HG02610 (cell line): Measurements from ENCODE around the gene FLII.

Experiments used
- ATAC-seq: cut with Tn5 transposase; IDR thresholded peaks from one replicate; pipeline ENCODE4 v1.9.1; 2021; ENCODE audit warnings: mild to moderate bottlenecking, moderate library complexity; ENCODE audit not compliant: unreplicated experiment

The FLII gene

GRCh38 chr17:18260332-18261145 lies 2.0 kb upstream of the FLII start, which contains the start of gene MIEF2:
TSS of gene MIEF2 (plus strand) at chr17:18260662. CDS start at chr17:18262721, 2,059 bp downstream.
- ATAC-seq = peak; percentile 85

DNA sequence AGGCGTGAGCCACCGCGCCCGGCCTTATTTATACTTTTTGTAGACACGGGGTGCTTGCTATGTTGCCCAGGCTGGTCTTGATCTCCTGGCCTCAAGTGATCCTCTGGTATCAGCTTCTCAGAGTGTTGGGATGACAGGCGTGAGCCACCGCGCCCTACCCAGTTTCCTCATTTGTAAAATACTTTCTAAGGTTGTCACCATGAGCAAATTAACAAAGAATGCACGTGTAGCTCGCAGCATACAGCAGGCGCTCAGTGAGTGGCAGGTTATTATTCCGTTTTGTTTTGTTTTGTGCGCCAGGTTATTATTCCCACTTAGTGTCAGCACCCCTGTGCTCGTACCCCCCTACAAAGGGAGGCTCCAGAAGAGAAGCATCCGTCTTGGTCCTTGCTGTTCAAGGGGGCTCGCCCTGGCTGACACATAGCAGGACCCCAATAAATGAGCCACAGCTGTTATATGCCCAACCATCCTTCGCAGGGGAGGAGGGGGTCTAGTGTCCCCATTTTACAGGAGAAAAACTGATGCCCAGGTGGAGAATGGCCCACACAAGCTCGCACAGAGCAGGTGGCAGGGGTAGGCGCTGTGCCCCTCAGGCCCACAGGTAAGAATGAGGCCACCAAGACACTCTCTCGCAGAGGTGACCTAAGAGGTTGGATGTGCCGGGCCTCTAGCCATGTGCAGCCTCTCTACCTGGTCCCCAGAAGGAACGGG lies 1.2 kb upstream of the FLII start:
- ATAC-seq = no peak

DNA sequence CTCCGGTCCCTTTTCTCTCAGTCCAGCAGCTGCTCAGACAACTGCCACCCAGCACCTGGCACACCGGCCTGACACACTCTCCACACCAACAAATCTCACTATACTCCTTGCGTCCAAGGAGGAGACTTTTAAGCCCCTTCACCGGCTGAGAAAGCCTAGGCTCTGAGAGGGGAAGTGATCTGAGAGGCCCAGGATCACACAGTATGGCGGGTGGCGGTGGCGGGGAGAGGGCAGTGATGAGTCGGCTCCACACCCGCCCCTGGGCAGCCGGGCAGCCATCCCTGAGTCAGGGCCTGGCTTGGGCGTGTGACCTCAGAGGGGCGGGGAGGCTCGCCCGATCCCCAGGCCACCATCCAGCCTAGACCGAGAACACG lies 569 bp downstream of the FLII start:
- ATAC-seq = peak; percentile 28

- no peak for ATAC-seq
Observed at GRCh38 chr17:18257268-18257981, 1.1 kb downstream of the FLII start.

- ATAC-seq = no peak
Observed at GRCh38 chr17:18256776-18257175, 1.8 kb downstream of the FLII start.

DNA sequence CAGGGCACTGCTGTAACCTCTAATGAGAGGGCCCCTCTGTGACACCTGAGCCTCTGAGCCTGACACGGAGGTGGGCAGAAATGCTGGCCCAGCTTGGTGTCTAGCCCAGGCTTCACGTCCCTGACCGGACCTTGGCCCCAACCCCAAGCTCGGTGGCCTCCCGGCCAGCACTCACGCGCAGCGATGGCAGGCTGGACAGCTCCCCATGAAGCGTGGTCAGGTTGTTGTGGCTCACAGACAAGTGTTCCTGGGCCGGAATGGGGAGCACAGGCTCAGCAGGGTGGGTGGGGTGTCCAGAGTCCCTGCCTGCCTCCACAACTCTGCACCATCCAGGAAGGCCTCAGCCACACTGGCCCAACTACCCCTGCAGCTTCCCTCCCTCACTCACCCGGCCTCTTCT lies 2.2 kb downstream of the FLII start:
- no peak for ATAC-seq

- no peak for ATAC-seq
Observed at GRCh38 chr17:18254888-18255649, 3.5 kb downstream of the FLII start.

GRCh38 chr17:18253947-18254821 lies 4.4 kb downstream of the FLII start:
- ATAC-seq = no peak

DNA sequence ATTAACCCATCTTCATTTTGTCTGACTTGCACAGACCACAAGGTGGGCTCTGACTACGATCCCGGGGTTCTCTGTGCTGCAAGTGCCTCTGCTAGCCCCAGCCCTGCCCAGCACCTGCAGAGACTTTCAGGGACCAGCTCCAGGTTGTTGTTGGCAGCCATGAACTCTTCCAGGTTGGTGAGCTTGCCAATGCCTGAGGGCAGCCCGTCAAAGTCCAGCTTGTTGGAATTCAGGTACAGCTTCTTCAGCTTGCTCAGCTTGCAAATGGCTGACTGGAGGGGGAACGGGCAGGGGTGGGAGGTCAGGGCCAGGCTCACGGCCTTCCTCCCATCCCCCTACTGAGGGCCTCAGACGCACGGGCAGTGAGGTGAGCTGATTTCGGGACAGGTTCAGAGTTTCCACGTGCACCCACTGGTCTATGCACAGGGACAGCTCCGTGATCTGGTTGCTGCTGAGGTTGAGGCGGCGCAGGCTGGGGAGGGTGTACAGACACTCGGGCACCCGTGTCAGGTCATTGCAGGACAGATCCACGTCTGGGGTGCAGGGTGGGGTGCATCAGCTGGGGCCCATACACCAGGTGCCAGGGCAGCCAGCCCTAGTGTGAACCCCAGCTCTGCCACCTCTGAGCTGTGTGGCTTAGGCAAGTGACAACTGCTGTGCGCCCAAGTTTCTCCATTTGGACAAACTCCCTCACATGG lies 5.2 kb downstream of the FLII start:
- no peak for ATAC-seq

DNA sequence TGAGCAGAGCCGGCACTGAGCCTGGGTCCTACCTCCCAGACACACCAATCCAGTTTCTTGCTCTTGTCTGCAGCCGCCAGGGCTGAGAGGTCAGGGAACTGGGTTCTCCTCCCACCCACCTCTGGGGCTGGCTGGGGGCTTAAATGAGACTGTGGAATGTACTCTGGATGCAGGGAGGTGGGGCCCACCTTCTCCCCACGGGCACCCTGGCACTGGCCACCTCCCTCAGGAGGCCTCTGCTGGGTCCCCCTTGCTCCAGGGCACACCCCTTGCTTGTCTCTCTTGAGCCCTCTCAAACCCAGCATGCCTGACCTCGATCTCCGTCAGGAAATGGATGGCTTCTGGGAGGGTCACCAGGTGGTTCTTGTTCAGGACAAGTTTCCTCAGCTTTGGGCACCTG lies 6.4 kb downstream of the FLII start:
- no peak for ATAC-seq

- ATAC-seq = no peak
Observed at GRCh38 chr17:18251204-18251603, 7.3 kb downstream of the FLII start.

DNA sequence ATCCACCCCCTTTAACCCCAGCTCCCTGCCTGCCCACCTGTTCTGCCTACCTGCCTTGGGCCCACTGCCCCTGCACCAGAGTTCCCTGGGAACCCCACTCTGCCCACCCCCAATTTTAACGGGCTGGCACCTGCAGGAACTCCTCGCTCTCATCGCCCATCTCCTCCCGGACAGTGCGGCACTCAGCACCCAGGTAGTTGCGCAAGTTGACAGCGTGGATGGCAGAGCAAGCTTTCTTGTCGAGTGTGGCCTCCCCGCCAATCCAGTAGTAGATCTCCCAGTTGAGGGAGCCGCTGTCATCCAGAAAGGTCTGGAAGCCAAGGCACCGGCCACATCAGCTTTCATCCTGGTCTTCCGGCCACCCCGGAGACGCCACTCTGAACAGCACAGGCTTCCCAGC lies 7.8 kb downstream of the FLII start:
- no peak for ATAC-seq

DNA sequence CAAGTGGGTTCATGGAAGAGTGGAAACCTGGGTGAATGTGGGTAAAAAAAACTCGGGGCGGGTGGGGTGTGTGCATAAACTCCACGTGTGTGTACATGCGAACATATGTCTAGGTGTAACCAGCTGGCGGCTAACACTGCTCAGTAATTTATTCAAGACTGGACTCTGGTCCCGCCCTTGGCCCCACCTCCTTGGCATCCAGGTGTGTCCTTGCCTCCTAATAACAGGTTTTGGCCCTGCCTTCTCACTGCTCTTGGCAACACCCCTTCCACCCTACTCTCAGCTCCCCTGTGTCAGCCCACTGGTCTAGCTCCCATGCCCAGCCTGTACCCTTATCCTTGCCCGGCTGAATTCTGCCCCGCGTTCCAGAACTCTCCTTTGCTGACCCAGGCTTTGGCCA lies 8.3 kb downstream of the FLII start:
- no peak for ATAC-seq

DNA sequence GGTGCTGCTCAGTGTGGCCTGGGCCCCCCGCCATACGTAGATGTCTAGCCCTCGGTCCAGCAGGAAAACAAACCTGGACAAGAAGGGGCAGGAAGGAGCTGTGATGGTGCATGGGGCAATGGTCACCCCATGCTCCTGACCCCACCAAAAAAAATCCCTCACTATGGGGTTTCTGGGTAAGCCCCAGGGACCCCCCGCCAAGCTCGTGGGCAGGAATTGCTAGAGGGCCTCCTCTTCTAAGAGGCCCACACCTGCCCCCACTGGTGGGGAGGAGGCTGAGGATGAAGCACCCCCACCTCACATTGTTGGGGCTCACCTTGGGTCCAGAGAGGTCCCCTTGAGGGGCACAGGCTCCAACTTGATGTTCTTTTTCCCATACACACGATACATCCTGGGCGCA lies 9.7 kb downstream of the FLII start:
- ATAC-seq = no peak

DNA sequence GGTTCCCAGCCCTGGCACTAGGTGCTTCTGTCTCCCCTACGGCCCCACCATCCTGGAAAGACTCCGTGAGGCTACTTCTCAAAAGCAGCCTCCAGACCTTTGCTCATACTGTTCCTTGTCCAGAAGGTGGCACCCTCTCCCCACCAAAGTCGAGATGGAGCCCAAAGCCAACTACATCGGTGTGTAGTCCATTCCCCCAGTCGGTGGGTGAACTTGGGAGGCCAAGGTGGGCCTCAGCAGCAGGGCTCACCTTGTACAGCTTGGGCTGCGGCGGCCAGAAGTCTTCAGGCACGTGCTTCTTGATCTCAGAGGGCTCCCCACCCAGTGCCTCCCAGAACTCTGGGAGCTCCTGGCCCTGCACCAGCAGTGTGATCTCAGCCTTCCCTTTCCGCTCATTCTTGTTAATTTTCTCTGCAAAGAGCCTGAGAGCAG lies 10.2 kb downstream of the FLII start:
- no peak for ATAC-seq

GRCh38 chr17:18247613-18248001 lies 10.9 kb downstream of the FLII start:
- ATAC-seq = no peak

DNA sequence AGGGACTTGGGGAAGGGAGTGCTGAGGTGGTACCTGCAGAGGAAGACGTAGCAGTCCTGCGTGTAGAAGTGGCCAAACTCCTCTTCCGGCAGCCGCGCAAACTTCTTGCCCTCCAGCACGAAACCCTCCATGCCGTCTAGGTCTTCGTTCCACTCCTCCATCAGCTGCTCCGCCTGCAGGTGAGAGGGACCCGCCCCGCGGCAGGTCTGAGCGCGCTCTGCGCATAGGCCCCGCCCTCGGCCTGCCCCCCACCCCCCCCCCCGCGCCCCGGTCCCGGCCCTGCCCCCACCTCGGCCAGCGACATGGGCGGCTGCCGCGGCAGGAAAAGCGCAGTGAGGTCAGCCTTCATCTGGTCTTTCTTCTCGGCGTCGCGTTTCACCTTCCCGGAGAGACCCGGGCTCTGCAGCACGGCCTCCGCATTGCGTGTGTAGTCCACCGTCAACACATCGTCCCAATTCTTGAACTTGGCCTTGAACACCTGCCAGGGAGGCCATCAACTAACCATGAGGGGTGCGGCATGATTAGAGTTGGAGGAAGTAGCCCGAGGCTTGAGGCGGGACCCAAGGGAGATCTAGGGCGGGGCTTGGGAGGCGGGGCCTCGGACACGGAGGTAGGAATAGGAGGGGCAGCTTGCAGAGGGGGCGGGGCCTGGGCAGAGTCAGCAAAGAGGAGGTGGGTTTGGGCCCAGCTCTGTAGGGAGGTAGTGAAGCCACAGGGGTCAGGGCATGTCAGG lies 11.5 kb downstream of the FLII start:
- ATAC-seq = no peak

DNA sequence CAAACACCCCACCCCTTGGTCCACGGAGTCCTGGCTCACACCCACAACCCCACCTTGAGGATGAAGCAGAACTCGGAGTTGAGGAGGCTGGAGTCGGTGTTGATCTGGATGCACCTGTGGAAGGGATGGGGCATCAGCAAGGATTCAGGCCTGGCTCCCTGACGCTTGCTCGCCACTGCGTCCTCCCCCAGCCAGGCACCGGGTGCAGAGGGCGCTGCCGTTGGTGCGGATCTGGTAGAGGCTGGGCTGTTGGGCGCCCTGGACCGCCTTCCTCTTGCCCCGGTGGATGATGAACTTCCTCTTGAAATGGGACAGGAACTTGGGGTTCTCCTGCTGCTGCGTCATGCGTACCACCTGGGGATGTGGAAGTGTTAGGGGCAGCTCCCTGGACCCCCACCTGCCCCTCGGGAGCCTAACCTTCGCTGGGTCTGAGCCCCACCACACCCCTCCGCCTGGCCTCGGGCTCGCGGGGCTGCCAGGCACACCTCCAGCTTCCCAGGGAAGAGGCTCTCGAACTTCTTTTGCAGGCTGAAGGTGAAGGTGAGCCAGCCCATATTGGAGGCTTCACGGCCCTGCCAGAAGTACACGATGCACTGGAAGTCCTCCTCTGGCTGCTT lies 12.3 kb downstream of the FLII start:
- no peak for ATAC-seq
